HL-60 (cell line): Measurements from ENCODE around the gene ZNF655.

Source experiments
- DNase-seq, 2 experiments: peaks; one replicate each; pipeline ENCODE4 v3.0.0-alpha.2; 2010 to 2020; ENCODE audit warnings: low read depth in 1 of 2, low spot score in 1 of 2
- H3K27ac ChIP-seq: fragments of 250-450 bp; sonication (Bioruptor Pico); replicated peaks from 2 replicates; pipeline ENCODE4 v1.5.1; 2020; ENCODE audit warnings: mild to moderate bottlenecking, moderate library complexity
- H3K27me3 ChIP-seq: fragments of 250-450 bp; sonication (Bioruptor Pico); 2 replicates; pipeline ENCODE4 v1.5.1; 2021; ENCODE audit warnings: mild to moderate bottlenecking, moderate library complexity; ENCODE audit not compliant: insufficient read depth, poor library complexity, severe bottlenecking
- H3K4me3 ChIP-seq: replicated peaks from 2 replicates; pipeline ENCODE4 v1.5.1; 2011; ENCODE audit warnings: mild to moderate bottlenecking, control low read depth, low read length; ENCODE audit not compliant: insufficient read depth
- GABPA ChIP-seq: IDR thresholded peaks from 2 replicates; pipeline ENCODE4 v1.6.1; 2012; ENCODE audit warnings: low read depth
- POLR2AphosphoS5 ChIP-seq: IDR thresholded peaks from 2 replicates; pipeline ENCODE4 v1.6.1; 2012; ENCODE audit warnings: low read depth
- SPI1 ChIP-seq: IDR thresholded peaks from 2 replicates; pipeline ENCODE4 v1.6.1; 2012; ENCODE audit warnings: low read depth, mild to moderate bottlenecking, borderline replicate concordance
- TF ChIP-seq, protein P1 (sequence below): IDR thresholded peaks from 2 replicates; pipeline ENCODE4 v1.6.1; 2012; ENCODE audit warnings: low read depth; ENCODE audit not compliant: insufficient replicate concordance
- TF ChIP-seq, protein P2 (sequence below): IDR thresholded peaks from one replicate; pipeline ENCODE4 v1.5.1; 2011; ENCODE audit warnings: low read length, control low read depth, inconsistent platforms; ENCODE audit not compliant: insufficient read depth

ZNF655 gene

DNA sequence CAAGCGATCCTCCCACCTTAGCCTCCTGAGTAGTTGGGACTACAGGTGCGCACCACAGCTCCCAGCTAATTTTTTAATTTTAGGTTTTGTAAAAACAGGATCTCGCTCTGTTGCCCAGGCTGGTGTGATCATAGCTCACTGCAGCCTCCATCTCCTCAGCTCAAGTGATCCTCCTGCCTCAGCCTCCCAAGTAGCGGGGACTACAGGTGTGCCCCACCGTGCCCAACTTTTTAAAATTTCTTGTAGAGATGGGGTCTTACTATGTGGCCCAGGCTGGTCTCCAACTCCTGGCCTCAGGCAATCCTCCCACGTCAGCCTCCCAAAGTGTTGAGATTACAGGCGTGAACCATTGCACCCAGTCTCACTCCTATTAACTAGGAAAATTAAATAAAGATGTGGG is 47.1 kb downstream of the ZNF655 start:
- DNase-seq: no peak
- TF ChIP-seq, protein P1, sequence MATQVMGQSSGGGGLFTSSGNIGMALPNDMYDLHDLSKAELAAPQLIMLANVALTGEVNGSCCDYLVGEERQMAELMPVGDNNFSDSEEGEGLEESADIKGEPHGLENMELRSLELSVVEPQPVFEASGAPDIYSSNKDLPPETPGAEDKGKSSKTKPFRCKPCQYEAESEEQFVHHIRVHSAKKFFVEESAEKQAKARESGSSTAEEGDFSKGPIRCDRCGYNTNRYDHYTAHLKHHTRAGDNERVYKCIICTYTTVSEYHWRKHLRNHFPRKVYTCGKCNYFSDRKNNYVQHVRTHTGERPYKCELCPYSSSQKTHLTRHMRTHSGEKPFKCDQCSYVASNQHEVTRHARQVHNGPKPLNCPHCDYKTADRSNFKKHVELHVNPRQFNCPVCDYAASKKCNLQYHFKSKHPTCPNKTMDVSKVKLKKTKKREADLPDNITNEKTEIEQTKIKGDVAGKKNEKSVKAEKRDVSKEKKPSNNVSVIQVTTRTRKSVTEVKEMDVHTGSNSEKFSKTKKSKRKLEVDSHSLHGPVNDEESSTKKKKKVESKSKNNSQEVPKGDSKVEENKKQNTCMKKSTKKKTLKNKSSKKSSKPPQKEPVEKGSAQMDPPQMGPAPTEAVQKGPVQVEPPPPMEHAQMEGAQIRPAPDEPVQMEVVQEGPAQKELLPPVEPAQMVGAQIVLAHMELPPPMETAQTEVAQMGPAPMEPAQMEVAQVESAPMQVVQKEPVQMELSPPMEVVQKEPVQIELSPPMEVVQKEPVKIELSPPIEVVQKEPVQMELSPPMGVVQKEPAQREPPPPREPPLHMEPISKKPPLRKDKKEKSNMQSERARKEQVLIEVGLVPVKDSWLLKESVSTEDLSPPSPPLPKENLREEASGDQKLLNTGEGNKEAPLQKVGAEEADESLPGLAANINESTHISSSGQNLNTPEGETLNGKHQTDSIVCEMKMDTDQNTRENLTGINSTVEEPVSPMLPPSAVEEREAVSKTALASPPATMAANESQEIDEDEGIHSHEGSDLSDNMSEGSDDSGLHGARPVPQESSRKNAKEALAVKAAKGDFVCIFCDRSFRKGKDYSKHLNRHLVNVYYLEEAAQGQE: no peak
- TF ChIP-seq GABPA (no peak), SPI1 (no peak), POLR2AphosphoS5 (no peak)
- TF ChIP-seq, protein P2, sequence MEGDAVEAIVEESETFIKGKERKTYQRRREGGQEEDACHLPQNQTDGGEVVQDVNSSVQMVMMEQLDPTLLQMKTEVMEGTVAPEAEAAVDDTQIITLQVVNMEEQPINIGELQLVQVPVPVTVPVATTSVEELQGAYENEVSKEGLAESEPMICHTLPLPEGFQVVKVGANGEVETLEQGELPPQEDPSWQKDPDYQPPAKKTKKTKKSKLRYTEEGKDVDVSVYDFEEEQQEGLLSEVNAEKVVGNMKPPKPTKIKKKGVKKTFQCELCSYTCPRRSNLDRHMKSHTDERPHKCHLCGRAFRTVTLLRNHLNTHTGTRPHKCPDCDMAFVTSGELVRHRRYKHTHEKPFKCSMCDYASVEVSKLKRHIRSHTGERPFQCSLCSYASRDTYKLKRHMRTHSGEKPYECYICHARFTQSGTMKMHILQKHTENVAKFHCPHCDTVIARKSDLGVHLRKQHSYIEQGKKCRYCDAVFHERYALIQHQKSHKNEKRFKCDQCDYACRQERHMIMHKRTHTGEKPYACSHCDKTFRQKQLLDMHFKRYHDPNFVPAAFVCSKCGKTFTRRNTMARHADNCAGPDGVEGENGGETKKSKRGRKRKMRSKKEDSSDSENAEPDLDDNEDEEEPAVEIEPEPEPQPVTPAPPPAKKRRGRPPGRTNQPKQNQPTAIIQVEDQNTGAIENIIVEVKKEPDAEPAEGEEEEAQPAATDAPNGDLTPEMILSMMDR: no peak
- no peak overlapping the region for H3K4me3 ChIP-seq

DNA sequence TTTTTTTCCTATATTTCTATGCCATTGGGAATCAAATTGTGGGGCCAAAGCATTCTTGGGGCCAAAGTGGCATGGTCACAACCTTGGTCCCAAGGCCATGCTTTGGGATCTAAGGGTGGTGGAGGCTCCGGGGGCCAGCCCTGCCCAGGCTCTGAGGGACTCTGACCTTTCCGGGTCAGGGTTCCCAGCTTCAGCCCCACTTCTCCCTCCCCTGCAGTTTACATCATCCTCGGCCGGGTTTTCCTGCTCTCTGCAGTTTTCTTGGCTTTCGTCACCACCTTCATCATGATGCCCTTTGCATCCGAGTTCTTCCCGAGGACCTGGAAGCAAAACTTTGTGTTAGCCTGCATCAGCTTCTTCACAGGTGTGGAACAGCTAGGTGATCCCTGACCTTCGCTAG is 48.1 kb downstream of the ZNF655 start:
- Histone ChIP-seq H3K27ac (no peak overlapping the region), H3K27me3 (no peaks in the 10 kb centered on the region), H3K4me3 (no peak overlapping the region)
- TF ChIP-seq, protein P2: no peak
- TF ChIP-seq, protein P1: no peak
- no peak for TF ChIP-seq GABPA
- TF ChIP-seq POLR2AphosphoS5: no peak
- TF ChIP-seq SPI1: no peak
- no peak for DNase-seq

More for the DNA sequence above, 47.1 kb downstream of the ZNF655 start:
- no peaks in the 10 kb centered on the region for H3K27me3 ChIP-seq
- no peak overlapping the region for H3K27ac ChIP-seq

DNA sequence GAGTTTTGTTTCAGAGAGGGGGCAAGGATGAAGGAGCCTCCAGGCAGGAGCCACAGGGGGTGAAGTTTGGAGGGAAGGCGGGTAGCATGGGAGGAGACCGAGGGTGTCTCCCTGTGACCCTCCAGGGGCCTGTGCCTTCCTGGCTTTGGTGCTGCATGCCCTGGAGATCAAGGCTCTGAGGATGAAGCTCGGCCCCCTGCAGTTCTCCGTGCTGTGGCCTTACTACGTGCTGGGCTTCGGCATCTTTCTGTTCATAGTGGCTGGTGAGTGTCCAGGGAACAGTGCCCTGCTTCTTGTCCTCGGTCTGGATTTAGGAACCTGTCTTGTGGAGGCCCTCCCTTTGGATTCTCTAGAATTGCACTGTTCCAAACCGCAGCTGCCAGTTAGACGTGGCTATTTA is 49.1 kb downstream of the ZNF655 start:
- TF ChIP-seq, protein P2: no peak
- TF ChIP-seq, protein P1: no peak
- no peak for TF ChIP-seq SPI1
- TF ChIP-seq POLR2AphosphoS5: no peak
- DNase-seq: no peak
- Histone ChIP-seq H3K27me3 (no peaks in the 10 kb centered on the region), H3K4me3 (no peak overlapping the region), H3K27ac (no peak overlapping the region)
